ENCODE results near the gene PEF1.

DNA sequence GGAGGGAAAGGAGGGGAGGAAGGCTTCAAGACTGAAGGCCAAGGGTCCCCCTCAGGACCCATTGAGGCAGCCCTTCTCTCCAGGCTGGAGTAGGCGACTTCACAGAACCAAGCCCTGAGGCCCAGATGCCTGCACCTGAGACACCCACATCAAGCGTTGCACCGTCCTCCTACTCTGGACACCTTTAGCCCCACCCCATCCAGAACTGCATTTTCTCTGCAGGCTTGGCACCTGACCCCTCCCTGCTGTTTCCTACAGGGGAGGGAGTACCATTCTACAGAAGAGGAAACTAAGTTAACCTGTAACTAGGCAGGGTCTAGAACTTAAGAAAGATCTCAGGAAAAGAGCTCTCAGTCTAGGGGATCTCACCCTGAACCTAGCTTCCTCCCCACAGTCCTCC is 12.0 kb downstream of the PEF1 start:
- TF ChIP-seq EZH2phosphoT487 (IDR thresholded peaks at IDR 0.05; ENCODE audit: insufficient read depth, low read depth) (no peak), EZH2 (IDR thresholded peaks at IDR 0.05; ENCODE audit: insufficient read depth, poor library complexity, severe bottlenecking) (no peak)
